H9 (cell line): ENCODE results near the gene TXNRD1. TPM values are rescaled to one million over a fixed set of nuclear protein-coding genes. Genes with fewer than 3 reads are reported as not detected.

Experiments
- DNase-seq: peaks from one replicate; pipeline ENCODE4 v3.0.0-alpha.2; 2017
- H2AFZ ChIP-seq: one replicate; pipeline ENCODE4 v1.6.1; 2013; ENCODE audit warnings: mild to moderate bottlenecking, low read length, control low read depth, moderate library complexity
- H2AK5ac ChIP-seq: 2 replicates; pipeline ENCODE4 v1.6.1; 2013; ENCODE audit warnings: low read length, control low read depth, mixed read lengths; ENCODE audit not compliant: insufficient read length
- H2BK120ac ChIP-seq: one replicate; pipeline ENCODE4 v1.6.1; 2013; ENCODE audit warnings: low read depth, mild to moderate bottlenecking, low read length, control low read depth, inconsistent platforms; ENCODE audit not compliant: poor library complexity, severe bottlenecking
- H2BK12ac ChIP-seq: 2 replicates; pipeline ENCODE4 v1.6.1; 2013; ENCODE audit warnings: low read length, control low read depth, mixed read lengths, low read depth; ENCODE audit not compliant: insufficient read length
- H2BK15ac ChIP-seq: 2 replicates; pipeline ENCODE4 v1.6.1; 2013; ENCODE audit warnings: low read depth, low read length, control low read depth
- H2BK20ac ChIP-seq: one replicate; pipeline ENCODE4 v1.6.1; 2013; ENCODE audit warnings: low read depth, mild to moderate bottlenecking, low read length, control low read depth, inconsistent platforms; ENCODE audit not compliant: poor library complexity, severe bottlenecking
- H2BK5ac ChIP-seq: 2 replicates; pipeline ENCODE4 v1.6.1; 2013; ENCODE audit warnings: low read length, control low read depth, mixed read lengths; ENCODE audit not compliant: insufficient read length
- H3K14ac ChIP-seq: 2 replicates; pipeline ENCODE4 v1.6.1; 2013; ENCODE audit warnings: low read length, control low read depth; ENCODE audit not compliant: insufficient read depth
- H3K18ac ChIP-seq: 2 replicates; pipeline ENCODE4 v1.6.1; 2013; ENCODE audit warnings: low read depth, mild to moderate bottlenecking, mixed read lengths, low read length, control low read depth; ENCODE audit not compliant: insufficient read length
- H3K23ac ChIP-seq: 2 replicates; pipeline ENCODE4 v1.6.1; 2013; ENCODE audit warnings: low read length, control low read depth, mixed read lengths, low read depth; ENCODE audit not compliant: insufficient read length
- H3K23me2 ChIP-seq: 2 replicates; pipeline ENCODE4 v1.6.1; 2013; ENCODE audit warnings: low read depth, mild to moderate bottlenecking, mixed read lengths, low read length, control low read depth; ENCODE audit not compliant: insufficient read length, poor library complexity, severe bottlenecking
- H3K27ac ChIP-seq: 2 replicates; pipeline ENCODE4 v1.5.1; 2013; ENCODE audit warnings: low read length, control low read depth, mixed read lengths, low read depth; ENCODE audit not compliant: insufficient read length
- H3K27me3 ChIP-seq: 2 replicates; pipeline ENCODE4 v1.6.1; 2013; ENCODE audit warnings: low read length, control low read depth, inconsistent platforms; ENCODE audit not compliant: insufficient read depth
- H3K4ac ChIP-seq: 2 replicates; pipeline ENCODE4 v1.6.1; 2013; ENCODE audit warnings: low read depth, mild to moderate bottlenecking, control low read depth, inconsistent platforms, low read length, moderate library complexity
- H3K4me1 ChIP-seq: 2 replicates; pipeline ENCODE4 v1.6.1; 2013; ENCODE audit warnings: low read length, control low read depth, inconsistent platforms; ENCODE audit not compliant: insufficient read depth
- H3K4me2 ChIP-seq: 2 replicates; pipeline ENCODE4 v1.6.1; 2013; ENCODE audit warnings: low read length, control low read depth, mixed read lengths; ENCODE audit not compliant: insufficient read length, insufficient read depth
- H3K56ac ChIP-seq: 2 replicates; pipeline ENCODE4 v1.6.1; 2013; ENCODE audit warnings: low read depth, mild to moderate bottlenecking, mixed read lengths, low read length, control low read depth; ENCODE audit not compliant: insufficient read length
- H3K79me1 ChIP-seq: 2 replicates; pipeline ENCODE4 v1.6.1; 2013; ENCODE audit warnings: low read depth, mild to moderate bottlenecking, moderate library complexity, low read length, control low read depth, inconsistent platforms; ENCODE audit not compliant: insufficient read depth, poor library complexity, severe bottlenecking
- H3K79me2 ChIP-seq: 2 replicates; pipeline ENCODE4 v1.6.1; 2013; ENCODE audit warnings: low read length, control low read depth, inconsistent platforms; ENCODE audit not compliant: insufficient read depth
- H3K9ac ChIP-seq: 2 replicates; pipeline ENCODE4 v1.6.1; 2013; ENCODE audit warnings: low read length, control low read depth, mixed read lengths; ENCODE audit not compliant: insufficient read length; ENCODE audit errors: extremely low read depth
- H3K9me3 ChIP-seq: one replicate; pipeline ENCODE4 v1.6.1; 2013; ENCODE audit warnings: low read depth, low read length, inconsistent platforms; ENCODE audit not compliant: control insufficient read depth
- H3T11ph ChIP-seq: one replicate; pipeline ENCODE4 v1.6.1; 2013; ENCODE audit warnings: mild to moderate bottlenecking, low read length, control low read depth, inconsistent platforms
- H4K20me1 ChIP-seq: one replicate; pipeline ENCODE4 v1.6.1; 2013; ENCODE audit not compliant: control insufficient read depth, insufficient read length, insufficient read depth
- H4K5ac ChIP-seq: 2 replicates; pipeline ENCODE4 v1.6.1; 2013; ENCODE audit warnings: low read depth, mild to moderate bottlenecking, mixed read lengths, low read length, control low read depth; ENCODE audit not compliant: insufficient read length
- H4K8ac ChIP-seq: replicated peaks from 2 replicates; pipeline ENCODE4 v1.6.1; 2013; ENCODE audit warnings: low read length, control low read depth, mixed read lengths, low read depth; ENCODE audit not compliant: insufficient read length
- H4K91ac ChIP-seq: 2 replicates; pipeline ENCODE4 v1.6.1; 2013; ENCODE audit warnings: low read depth, mild to moderate bottlenecking, moderate library complexity, mixed read lengths, low read length, control low read depth; ENCODE audit not compliant: insufficient read length
- H3K27ac Mint-ChIP-seq, 3 experiments: 2 replicates in 2 of 3; 3 replicates in 1 of 3; pipeline ENCODE4 v1.8.0; 2020 to 2021; ENCODE audit warnings: mixed read lengths in 3 of 3, mild to moderate bottlenecking in 1 of 3, moderate library complexity in 1 of 3
- H3K27me3 Mint-ChIP-seq: 2 replicates; pipeline ENCODE4 v1.8.0; 2021; ENCODE audit warnings: low read depth, mild to moderate bottlenecking, moderate library complexity, mixed read lengths
- H3K36me3 Mint-ChIP-seq, 3 experiments: 2 replicates in 2 of 3; 3 replicates in 1 of 3; pipeline ENCODE4 v1.8.0; 2020 to 2021; ENCODE audit warnings: low read depth in 3 of 3, mixed read lengths in 3 of 3; ENCODE audit not compliant: insufficient read depth in 1 of 3
- H3K4me1 Mint-ChIP-seq, 2 experiments: 2 replicates each; pipeline ENCODE4 v1.8.0; 2020; ENCODE audit warnings: mixed read lengths in 2 of 2
- H3K4me3 Mint-ChIP-seq, 2 experiments: 2 replicates in 1 of 2; 3 replicates in 1 of 2; pipeline ENCODE4 v1.8.0; 2020 to 2021; ENCODE audit warnings: mild to moderate bottlenecking in 2 of 2, mixed read lengths in 2 of 2, moderate library complexity in 1 of 2
- H3K9me3 Mint-ChIP-seq, 2 experiments: 2 replicates in 1 of 2; 3 replicates in 1 of 2; pipeline ENCODE4 v1.8.0; 2020; ENCODE audit warnings: mild to moderate bottlenecking in 2 of 2, mixed read lengths in 2 of 2, moderate library complexity in 1 of 2
- CTCF ChIP-seq: fragments of 200-600 bp; sonication (generic); conservative IDR thresholded peaks from 3 replicates; pipeline ENCODE4 v1.8.0; 2021; ENCODE audit warnings: antibody characterized with exemption, mild to moderate bottlenecking
- WGBS: extraction: QIAGEN DNeasy Blood & Tissue Kit; methylation state at CpG from one replicate; pipeline ENCODE4 v1.1.7; 2013; ENCODE audit warnings: missing lambda C conversion rate, low lambda C conversion rate, mixed read lengths; ENCODE audit not compliant: insufficient read length; ENCODE audit errors: extremely low coverage; 5-methylcytosine and 5-hydroxymethylcytosine counted together
- total RNA-seq: library from RNA; stranded (reverse); gene quantifications from 2 replicates; pipeline ENCODE4 v1.2.1, GENCODE V29; 2021

The TXNRD1 gene
- total RNA-seq, 1 experiment from 2014 or later = 100 TPM

DNA sequence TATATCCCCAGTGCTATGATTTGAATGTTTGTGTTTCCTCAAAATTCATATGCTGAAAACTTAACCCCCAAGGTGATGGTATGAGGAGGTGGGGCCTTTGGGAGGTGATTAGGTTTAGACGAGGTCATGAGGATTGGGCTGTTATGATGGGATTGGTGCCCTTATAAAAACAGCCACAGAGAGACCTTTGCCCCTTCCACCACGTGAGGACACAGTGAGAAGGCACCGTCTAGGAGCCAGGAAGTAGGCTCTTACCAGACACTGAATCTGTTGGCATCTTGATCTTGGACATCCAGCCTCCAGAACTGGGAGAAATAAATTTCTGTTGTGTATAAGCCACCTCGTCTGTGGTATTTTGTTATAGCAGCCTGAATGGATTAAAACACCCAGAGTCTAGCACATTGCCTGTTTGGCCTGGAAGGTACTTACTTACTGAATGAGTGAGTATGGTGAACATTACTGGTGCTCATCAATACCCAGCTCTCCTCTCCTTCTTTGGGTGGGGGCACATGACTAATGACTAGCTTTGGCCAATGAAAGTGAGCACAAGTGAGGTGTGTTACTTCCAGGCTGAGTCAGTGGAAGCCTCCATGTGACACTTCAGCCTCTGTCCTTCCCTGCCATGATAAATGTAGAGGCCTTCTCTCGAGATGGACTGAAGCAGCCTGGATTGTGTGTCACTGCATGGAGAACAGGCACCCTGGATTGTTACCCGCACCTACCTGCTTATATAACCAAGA is 168.7 kb downstream of the TXNRD1 start:
- Histone ChIP-seq H2BK20ac (no peak overlapping the region), H2BK120ac (no peak overlapping the region), H3K27ac (no peak overlapping the region), H3K4ac (no peak overlapping the region), H2AK5ac (no peak overlapping the region), H3K56ac (no peak overlapping the region), H3K9ac (no peak overlapping the region), H3K18ac (no peak overlapping the region), H3T11ph (no peak overlapping the region), H2BK15ac (no peak overlapping the region), H2BK12ac (no peak overlapping the region), H2AFZ (no peak overlapping the region), H3K79me2 (no peaks in the 10 kb centered on the region), H3K23ac (no peak overlapping the region), H3K79me1 (no peaks in the 10 kb centered on the region), H3K14ac (no peak overlapping the region), H3K27me3 (no peaks in the 10 kb centered on the region), H4K8ac (no peak overlapping the region), H3K4me1 (no peaks in the 10 kb centered on the region), H4K5ac (no peak overlapping the region), H4K20me1 (no peaks in the 10 kb centered on the region), H3K9me3 (no peaks in the 10 kb centered on the region), H3K23me2 (no peaks in the 10 kb centered on the region), H4K91ac (no peak overlapping the region), H2BK5ac (no peak overlapping the region), H3K4me2 (no peak overlapping the region)
- H3K27ac Mint-ChIP-seq = no peak overlapping the region
- WGBS = no CpG with 5 or more reads among the region's 6 CpGs
- 0 out of 2 replicates have a peak, but pooled peaks cover 1% of the 10 kb centered on the region for H3K27me3 Mint-ChIP-seq
- no peak overlapping the region for H3K4me3 Mint-ChIP-seq
- H3K4me1 Mint-ChIP-seq = peaks cover 8 to 10% of the 10 kb centered on the region in 2 experiments
- no peaks in the 10 kb centered on the region for H3K9me3 Mint-ChIP-seq
- no peak for TF ChIP-seq CTCF
- H3K36me3 Mint-ChIP-seq = no peaks in the 10 kb centered on the region
- DNase-seq = no peak
